BE2C (cell line): ENCODE results near the gene HECW1.

Source experiments
- DNase-seq: peaks from one replicate; pipeline ENCODE4 v3.0.0-alpha.2; 2020
- H3K27me3 ChIP-seq: fragments of 250-450 bp; sonication (Bioruptor Pico); 2 replicates; pipeline ENCODE4 v1.5.1; 2020; ENCODE audit warnings: mild to moderate bottlenecking
- H3K36me3 ChIP-seq: fragments of 250-450 bp; sonication (Bioruptor Pico); 2 replicates; pipeline ENCODE4 v1.5.1; 2020; ENCODE audit warnings: mild to moderate bottlenecking
- H3K4me1 ChIP-seq: fragments of 250-450 bp; sonication (Bioruptor Pico); 2 replicates; pipeline ENCODE4 v1.5.1; 2020
- H3K4me3 ChIP-seq: 2 replicates; pipeline ENCODE4 v1.5.1; 2011; ENCODE audit warnings: low read depth, low read length
- H3K9me3 ChIP-seq: fragments of 250-450 bp; sonication (Bioruptor Pico); 2 replicates; pipeline ENCODE4 v1.5.1; 2020
- TF ChIP-seq, protein P1 (sequence below): IDR thresholded peaks from 2 replicates; pipeline ENCODE4 v1.5.1; 2012; ENCODE audit warnings: mild to moderate bottlenecking, low read depth, low read length

HECW1 gene

DNA sequence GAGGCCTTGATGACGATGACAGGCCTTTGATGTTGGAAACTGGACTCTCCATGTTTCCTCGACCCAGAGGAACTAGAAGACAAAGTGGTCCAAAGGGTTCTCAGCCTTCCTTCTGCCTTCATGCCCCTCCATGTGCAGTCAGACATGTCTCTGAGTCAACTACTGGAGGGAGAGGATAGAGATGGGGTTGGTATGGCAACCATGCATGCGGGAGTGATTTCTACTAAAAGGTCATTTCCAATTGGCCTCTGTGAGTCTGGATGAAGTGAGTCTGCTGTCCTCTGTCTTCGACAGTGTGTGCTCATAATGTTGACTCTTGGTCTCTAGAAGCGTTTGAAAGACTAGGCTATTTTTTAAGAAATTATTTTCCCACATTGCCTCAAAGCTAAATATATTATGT is 499.7 kb downstream of the HECW1 start:
- DNase-seq: no peak
- H3K4me3 ChIP-seq: no peak overlapping the region
- peaks cover 3% of the 10 kb centered on the region for H3K4me1 ChIP-seq
- H3K9me3 ChIP-seq: no peaks in the 10 kb centered on the region
- H3K36me3 ChIP-seq: no peaks in the 10 kb centered on the region; the same call in 1 of the 2 replicates
- TF ChIP-seq, protein P1, sequence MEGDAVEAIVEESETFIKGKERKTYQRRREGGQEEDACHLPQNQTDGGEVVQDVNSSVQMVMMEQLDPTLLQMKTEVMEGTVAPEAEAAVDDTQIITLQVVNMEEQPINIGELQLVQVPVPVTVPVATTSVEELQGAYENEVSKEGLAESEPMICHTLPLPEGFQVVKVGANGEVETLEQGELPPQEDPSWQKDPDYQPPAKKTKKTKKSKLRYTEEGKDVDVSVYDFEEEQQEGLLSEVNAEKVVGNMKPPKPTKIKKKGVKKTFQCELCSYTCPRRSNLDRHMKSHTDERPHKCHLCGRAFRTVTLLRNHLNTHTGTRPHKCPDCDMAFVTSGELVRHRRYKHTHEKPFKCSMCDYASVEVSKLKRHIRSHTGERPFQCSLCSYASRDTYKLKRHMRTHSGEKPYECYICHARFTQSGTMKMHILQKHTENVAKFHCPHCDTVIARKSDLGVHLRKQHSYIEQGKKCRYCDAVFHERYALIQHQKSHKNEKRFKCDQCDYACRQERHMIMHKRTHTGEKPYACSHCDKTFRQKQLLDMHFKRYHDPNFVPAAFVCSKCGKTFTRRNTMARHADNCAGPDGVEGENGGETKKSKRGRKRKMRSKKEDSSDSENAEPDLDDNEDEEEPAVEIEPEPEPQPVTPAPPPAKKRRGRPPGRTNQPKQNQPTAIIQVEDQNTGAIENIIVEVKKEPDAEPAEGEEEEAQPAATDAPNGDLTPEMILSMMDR: no peak
- no peaks in the 10 kb centered on the region for H3K27me3 ChIP-seq

- DNase-seq: no peak
- TF ChIP-seq, protein P1: no peak
- Histone ChIP-seq H3K4me1 (peaks cover 3% of the 10 kb centered on the region), H3K9me3 (no peaks in the 10 kb centered on the region), H3K4me3 (no peak overlapping the region), H3K27me3 (no peaks in the 10 kb centered on the region), H3K36me3 (no peaks in the 10 kb centered on the region; the same call in none of the 2 replicates)
Observed at GRCh38 chr7:43612599-43613589, 500.4 kb downstream of the HECW1 start.
